ENCODE data around the gene OR6S1.

Gene OR6S1, protein sequence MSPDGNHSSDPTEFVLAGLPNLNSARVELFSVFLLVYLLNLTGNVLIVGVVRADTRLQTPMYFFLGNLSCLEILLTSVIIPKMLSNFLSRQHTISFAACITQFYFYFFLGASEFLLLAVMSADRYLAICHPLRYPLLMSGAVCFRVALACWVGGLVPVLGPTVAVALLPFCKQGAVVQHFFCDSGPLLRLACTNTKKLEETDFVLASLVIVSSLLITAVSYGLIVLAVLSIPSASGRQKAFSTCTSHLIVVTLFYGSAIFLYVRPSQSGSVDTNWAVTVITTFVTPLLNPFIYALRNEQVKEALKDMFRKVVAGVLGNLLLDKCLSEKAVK

DNA sequence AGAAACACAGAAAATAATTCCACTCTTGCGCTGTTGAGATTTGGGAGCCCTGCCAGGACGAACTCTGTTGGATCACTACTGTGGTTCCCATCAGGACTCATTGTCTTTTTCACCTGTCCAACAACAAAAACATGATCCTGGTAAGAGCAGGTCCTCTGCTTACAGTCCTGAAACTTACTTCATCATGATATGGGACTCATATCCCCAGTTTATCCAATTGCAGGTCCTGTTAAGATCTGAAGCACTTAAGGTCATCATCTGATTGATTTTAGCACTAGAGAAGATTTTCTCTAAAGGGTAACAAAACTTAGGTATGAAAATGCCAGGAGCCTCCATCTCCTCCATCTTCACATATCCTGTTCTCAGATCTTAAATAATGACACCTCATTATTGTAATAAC, at the start of gene OR6S1:
Gene OR6S1, minus strand, starts transcription at position 101 of the 400 bp plus-strand sequence. Its CDS starts 0 bp downstream, at position 101.
- no peak for DNase-seq

DNA sequence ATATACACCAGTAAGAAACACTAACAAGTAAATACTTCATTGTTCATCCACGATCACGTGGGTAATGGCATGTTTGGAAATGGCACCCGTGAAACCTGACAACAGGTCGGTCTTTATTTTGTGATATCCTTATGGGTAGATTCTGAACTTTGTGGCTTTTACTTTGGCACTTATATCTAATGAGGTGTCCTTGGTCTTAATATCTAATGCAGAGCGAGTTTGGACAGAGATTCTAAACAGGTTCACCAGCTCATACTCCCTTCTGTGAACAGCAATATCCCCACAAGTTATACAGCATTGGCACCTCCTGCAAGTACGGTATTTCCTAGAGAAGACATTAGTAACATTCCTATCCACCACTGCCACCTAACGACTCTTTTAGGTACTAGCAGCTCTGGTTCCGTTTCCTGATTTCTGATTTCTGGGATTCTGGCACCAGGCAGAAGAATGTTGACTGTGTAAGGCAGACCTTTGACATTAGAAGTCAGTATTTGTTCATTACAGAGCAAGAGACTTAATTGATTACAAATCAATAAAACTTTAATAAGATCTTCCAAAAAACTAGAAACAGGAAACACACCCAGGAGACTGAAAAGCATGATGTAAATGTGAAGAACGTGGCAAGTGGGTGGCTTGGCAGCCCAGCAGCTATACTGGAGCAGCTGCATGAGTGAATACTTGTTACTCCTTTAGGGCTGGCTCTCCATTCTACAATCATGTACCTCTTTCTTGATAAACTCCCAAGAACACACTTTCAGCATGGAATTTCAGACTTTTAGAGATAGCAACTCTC, 49.6 kb upstream of the OR6S1 start:
- DNase-seq = peak; percentile 9

DNA sequence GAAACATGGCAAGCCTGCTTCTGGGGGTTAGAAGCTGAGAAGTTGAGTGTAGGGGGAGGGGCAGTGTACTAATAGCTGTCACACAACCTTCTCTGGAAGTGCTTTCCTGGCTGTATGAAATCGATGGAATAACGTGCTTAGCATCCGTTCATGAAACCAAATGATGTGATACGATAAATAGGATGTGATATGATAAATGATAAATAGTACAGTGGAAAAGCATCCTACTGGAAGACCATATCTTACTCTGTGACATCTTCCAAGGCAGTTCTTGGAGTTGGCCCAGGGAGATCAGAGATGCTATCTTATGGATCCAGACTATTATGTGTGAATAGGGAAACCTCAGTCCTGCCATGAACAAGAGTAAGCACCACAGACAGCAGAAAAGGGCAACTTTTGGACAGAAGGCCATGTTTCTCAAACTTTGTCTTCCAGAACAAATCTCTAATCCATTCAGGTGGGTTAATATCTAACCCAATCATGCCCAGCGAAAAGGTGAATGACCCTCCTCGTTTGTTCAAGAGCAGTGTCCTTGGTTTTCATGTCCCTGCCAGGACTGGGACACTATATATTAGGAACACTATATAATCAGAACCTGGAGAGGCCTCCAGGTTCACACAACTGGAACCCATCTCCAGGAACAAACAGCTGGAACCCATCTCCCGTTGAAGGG, 46.8 kb upstream of the OR6S1 start, which contains the start of gene ANG:
Gene ANG, plus strand, starts transcription at position 598 of the 673 bp plus-strand sequence. CDS start 4,801 bp downstream, outside the sequence.
- DNase-seq = no peak

DNA sequence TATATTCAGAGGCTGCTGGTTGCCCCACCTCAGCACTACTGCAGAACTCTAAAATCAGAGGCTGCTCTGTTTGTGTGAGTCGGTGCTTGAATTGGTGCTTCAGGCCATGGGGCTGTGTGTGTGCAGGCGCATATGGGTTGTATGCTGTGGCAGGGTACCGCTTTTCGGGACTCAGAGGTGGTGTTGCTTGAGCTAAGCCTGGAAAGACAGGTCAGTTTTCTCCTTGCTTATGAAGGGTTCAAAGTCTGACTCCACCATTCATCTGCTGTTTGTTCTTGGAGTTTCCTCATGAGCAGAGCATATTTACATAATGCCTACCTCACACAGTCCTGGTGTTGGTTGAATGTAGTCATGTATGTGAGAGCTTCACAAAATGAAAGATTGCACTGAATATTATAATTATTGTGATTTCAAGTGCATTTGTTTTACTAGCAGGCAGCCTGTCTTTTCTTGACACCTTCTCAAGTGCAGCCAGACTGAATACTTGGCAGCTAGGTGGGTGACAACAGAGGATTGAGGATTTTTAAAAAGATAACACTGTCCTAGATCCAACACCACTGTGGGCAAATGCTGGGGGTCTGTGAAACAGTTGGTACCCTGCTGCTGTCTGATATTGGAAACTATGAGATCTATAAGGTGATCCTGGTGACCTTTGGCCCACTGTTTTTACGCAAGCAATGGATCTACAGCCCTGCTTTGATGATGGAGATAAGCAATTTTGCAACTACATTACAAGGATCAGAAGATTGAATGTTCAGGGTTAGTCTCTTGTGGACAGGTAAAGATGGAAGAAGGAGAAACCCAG, 46.1 kb upstream of the OR6S1 start:
- DNase-seq = no peak

DNA sequence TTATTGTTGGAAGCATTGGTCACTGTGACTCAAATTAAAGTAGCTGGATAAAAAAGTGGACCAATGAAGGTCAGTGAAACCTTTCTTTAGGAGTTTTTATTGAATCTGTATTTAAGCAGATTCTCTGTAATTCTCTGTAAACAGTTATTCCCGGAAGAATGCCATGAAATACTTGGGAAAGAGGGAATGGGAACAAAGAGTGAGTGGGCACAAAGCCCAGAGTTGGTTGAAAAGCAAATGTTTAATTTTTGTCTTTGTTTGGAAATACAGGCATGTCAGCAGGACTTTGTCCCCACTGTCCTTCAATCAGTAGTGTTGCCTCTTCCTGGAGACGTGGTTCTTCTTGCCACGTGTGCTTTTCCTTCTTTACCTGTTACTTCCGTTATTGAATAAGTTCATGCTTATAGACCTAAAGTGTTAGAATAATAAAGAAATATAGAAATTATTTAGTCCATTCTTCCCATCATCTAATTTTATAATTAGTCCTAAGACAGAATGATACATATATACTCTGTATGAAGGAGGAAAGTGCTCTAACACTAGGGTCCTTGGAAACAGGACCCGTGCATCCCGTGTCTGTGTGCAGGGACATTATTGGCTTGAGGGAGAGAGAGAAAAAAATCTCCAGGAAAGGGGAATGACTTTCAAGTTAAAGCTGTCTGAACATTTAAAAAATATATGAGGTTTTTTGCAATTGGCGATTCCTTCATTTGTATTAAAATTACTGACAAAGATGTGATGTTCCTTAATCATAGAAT, 45.1 kb upstream of the OR6S1 start:
- no peak for DNase-seq

DNA sequence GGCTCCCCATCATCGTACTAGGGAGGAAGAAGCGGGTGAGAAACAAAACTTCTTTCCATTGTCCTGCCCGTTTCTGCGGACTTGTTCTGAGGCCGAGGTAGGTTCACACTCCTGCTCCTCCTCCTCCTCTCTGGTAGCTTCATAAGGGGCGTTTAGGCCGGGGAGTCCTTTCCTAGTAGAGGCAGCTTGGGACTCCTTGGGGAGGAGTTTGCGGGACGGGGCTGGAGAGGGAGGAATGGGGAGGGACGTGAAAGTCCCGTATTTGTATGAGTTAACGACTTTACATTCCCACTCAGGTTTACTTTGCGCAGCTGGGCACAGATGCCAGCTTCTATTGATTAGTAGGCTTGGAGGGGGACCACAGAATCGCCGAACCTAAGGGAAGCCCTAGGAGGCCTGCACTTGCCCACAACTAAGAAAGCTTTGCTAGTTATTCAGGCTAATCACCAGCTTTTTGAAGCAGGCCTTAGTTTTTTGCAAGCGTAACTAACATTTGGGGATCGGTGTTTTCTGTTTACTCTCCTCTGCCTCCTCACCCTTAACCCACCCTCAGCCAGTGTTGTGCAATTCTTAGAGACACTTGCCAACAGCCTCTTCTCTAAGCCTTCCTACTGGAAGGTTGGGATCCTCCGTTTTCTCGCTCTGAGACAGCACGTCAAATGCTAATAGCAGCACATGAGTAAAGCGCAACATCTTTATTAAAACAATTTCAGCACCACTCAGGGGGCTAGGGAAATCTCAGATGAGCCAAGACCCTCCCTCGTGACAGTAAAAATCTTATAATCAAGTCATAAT, 43.4 kb upstream of the OR6S1 start:
- DNase-seq = no peak

DNA sequence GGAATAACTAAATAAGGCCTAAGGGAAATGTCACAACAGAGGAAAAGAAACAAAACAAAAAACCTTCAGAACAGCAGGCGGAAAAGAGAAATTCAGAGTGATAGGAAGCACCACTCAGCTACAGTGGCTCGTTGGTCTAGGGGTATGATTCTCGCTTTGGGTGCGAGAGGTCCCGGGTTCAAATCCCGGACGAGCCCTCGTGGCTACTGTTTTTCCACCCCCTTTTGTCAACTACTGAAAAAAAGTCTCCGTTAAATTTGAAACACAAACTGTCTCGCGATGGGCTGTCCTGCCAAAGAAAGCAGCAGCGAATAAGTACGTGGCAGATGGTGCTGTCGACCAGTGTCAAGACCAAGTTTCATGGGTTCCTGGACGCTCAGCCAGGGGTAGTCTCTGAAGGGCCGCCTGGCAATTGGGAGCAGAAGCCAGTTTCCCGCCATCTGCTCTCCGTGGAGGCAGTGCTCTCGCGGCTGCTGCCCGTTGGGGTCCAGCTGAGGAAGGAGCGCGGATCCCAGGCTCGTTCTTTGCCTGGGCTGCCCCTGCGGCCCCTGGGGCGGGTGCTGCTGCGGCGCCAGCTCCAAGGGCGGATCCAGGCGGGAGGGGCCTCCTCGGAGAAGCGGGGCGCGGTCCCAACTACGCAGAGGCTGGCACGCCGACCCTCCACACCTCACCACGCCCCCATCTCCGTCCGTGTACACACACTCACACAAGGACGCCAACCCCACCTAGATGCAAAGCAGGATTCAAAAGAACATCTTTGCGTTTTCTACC, 42.6 kb upstream of the OR6S1 start, which contains the start of gene RNASE4:
Gene RNASE4, plus strand, starts transcription at position 670 of the 771 bp plus-strand sequence. CDS start 14,812 bp downstream, outside the sequence.
- DNase-seq = peak; percentile 59

DNA sequence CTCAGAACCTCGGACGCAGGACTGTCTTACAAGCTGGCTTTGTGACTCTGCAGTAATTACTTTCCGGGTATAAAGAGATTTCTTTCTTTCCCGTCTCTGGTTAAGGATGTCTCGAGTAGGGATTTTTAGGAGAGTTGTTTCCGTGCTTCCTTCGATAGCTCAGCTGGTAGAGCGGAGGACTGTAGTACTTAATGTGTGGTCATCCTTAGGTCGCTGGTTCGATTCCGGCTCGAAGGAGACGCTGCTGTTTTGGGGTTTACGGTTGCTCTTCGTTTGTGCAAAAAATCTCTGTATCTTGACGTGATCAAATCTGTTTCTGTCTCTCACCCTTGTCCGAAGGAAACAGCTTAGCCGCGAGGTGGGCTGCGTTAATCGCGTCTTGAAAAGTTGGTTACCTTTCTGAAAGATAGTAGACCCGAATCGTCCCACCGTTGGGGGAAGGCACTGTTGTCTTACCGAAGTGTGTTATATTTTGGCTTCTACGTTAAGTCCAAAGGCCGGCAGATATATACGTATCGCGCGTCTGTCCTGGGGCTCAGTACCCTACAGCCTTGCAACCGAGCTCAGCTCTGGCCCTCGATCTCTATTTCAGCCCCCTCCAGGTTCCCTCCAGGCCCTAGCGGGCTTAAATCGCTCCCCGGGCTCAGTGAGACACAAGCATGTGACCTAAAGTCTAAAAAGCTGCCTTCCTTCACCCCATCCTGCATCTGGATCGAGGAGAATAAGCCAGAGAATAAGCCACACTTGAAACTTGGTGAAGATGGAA, 41.8 kb upstream of the OR6S1 start:
- DNase-seq = peak; percentile 59

DNA sequence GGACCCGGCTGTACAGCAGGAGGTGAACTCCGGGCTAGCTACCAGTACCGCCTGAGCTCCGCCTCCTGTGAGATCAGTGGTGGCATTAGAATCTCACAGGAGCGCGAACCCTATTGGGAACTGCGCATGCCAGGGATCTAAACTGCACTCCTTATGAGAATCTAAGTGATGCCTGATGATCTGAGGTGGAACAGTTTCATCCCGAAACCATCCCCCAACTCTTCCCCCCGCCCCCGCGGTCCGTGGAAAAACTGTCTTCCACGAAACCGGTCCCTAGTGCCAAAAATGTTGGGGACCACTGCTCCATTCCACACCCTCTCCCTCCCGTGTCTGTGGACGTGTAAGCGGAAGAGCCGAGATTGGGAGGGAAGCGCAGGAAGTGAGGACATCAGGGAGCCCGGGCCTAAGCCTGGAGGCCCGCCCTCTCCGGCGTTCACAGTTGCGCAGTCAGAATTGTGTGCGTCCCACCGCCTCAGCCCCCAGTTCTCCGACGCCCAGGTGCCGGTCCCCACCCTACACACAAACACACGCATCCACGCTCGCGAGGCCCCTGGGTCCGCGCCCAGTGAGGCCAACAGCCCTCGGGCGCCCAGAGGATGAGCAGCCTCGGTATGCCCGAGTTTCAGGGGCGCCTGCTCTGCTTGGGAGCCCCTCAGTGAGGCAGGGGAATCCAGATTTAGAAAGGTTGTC, 41.1 kb upstream of the OR6S1 start:
- DNase-seq = peak; percentile 68

DNA sequence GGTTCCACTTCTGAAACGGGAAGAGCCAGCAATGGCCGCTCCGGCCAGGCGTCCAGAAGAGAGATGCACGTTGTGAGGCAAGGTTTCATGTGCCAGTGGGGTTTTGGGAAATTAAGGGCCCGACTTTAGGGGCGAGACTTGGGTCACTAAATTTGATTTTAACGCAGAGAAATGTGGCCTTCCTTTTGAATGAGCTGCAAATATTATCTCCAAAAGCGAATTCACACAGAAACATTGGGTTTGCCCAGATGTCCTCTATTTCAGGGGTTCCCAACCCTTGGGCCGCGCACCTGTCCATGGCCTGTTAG, 40.6 kb upstream of the OR6S1 start:
- no peak for DNase-seq

DNA sequence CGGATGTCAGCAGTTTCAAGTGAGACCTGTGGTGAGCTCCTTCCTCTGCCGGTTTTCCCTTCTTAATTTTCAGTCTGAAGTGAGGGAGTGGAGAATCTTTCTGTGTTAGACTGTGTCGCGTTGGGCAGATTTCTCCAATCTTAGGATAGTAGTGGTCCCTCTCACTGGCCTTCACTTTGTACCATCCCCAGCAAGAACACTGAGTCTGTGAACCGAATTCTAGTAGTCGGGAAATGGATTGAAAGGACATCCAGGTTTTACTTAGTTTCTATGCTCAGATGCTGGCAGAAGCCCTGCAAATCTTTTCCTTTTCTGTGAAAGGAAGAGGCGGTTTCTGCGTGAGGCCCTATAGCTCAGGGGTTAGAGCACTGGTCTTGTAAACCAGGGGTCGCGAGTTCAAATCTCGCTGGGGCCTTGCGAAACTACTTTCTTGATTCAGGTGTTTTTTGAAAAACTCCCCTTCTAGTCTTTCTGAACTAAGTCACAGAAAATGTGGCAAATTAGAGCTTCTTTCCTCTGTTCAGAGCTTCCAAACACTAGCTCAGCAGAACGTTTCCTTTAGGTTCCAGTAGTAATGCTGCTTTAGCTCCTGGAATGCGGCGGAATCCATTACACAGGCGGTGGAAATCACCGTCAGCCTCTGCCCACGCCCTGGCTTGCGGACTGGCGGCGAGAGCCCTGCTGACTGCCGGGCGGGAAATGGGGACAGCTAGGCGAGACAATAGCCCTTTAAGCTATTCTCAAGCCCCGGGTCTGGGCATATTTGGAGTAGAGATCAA, 40.0 kb upstream of the OR6S1 start:
- DNase-seq = peak; percentile 60

DNA sequence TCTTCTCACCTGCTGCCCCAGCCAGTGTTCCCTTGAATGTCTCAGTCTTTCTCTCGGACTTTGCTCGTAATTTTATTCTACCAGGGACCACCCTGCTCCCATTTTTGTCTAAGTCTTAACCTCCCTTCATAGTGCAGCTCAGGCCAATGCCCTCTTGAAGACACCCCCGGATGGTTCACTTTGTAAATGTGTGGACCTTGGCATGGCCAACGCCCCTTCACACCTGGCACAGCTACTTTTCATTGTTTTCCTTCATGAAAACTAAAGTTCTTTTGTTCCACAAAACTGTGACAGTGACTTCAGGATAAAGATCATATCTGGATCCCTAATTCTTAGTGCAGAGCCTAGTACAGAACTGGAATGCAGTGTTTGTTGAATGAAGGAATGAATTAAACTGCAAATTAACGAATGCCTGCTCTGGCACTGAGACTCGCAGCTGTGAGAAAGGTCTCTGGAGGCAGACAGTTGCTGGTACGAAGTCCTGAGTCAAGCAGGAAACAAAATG, 39.4 kb upstream of the OR6S1 start:
- DNase-seq = no peak

DNA sequence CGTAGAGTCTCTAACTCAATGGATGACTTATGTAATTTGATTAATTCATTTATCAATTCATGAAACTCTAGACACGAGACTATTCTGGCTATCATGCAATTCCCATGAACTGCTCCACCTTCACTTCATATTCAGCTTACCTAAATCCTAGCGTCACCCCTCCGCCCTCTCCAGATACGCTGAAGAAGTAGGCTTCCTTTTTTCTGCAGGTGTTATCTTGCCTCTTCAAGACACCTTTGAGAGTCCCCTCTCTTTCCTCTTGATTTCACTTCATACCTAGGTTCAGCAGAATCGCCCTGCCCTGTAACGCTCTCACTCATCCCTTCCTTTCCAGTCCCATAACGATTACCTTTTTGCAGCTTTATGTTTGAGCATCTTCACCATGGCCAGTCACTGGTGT, 38.9 kb upstream of the OR6S1 start:
- DNase-seq = no peak

DNA sequence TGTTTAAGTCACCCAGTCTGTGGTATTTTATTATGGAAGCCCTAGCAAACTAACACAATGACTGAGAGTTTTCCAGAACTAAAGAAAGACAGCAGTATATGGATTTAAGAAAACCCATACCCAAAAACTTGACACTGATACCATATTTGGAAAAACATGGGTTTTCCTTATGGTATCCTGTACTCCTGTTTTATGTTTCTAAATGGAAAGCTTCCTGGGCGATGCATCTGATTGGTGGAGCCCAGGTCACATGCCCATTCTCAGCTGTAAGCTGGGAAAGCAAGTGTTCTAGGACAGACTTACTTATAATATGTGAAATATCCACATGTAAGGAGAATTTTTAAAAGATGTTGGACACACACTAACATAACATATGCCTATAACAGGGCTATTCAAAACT, 38.4 kb upstream of the OR6S1 start:
- DNase-seq = no peak

DNA sequence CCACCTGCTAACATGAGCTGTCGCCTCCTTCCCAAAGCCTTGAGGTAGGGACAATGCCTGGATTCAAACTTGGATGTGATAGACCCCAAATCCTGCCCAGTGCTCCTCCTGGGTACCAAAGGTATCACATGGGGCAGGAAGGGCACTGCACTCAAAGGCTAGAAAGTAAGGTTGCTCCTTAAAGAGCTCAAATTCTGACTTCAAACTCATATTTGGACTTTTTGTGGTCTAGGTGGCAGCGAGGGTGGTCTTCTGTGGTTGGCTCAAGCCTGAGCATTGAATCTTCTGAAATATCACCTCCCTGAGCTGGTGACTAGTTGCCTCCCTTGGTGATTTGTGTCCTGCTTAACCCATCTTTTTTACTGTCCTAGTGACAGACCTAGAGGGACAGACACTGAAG, 34.6 kb upstream of the OR6S1 start:
- DNase-seq = no peak

DNA sequence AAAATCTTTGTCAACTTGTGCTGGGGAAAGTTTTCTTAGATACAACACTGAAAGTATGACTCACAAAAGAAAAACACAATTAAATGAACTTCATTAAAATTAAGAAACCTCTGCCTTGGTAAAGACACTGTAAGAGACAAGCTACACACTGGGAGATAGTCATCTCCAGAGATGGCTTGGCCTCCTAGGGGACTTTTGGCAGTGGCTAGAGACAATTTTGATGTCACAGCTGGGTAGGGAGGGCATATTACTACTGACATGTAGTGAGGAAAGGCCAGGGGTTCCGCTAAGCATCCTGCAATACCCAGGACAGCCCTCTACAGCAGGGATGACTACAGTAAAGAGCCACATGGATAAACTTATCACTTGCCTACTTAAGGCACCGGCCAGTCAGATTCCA, 34.2 kb upstream of the OR6S1 start:
- no peak for DNase-seq

DNA sequence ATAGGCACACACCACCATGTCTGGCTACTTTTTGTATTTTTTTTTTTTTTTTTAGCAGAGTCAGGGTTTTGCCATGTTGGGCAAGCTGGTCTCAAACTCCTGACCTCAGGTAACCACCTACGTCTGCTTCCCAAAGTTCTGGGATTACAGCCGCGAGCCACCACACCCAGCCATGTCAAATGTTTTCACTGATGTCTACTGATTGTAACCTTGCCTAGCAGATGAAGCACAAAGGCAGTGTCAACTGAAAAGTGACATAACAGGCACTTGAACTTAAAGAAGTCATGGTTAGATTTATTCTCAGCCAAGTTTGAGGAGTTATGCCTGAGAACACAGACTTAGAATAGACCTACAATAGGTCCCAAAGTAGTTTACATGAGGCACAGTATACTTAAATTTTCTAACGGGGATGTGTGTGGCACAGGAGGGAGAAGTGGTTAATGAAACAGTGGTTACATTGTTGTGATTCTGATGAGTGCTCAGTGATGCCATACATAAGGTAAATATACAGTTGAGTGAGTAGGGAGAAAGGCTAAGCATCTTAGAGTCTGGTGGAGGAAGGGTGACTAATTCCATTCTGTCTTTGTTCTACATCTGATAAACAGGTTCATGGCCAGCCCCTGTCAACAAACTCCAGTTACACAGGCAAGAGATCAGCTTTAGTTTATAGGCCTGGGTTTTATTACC, 30.2 kb upstream of the OR6S1 start:
- no peak for DNase-seq
